HEK293 (cell line): Measurements from ENCODE around the gene CLASP1.
A peak's percentile ranks its signal among the peaks of the same experiment; 100 is the strongest.

Source experiments
- CTCF ChIA-PET: fragments of 350-600 bp; formaldehyde crosslinking; extraction: SDS; loops from one replicate; lab custom pipeline; 2021; ENCODE audit warnings: antibody characterized with exemption; lab: Yijun Ruan, JAX
- POLR2A ChIA-PET: fragments of 300-600 bp; formaldehyde crosslinking; extraction: SDS; loops from one replicate; lab custom pipeline; 2020; ENCODE audit warnings: antibody characterized with exemption, inconsistent platforms; lab: Yijun Ruan, JAX
- H3K27ac ChIP-seq: fragments of 200-500 bp; sonication (Bioruptor generic); 2 replicates; pipeline ENCODE4 v1.5.1; 2014; ENCODE audit warnings: low read depth, low read length, control low read depth, inconsistent platforms; ENCODE audit errors: extremely low read depth
- H3K36me3 ChIP-seq, 2 experiments: fragments of 200-500 bp in 1 of 2; sonication (Bioruptor generic) in 1 of 2; 1 replicate in 1 of 2; 2 replicates in 1 of 2; pipeline ENCODE4 v1.5.1; 2014 to 2017; ENCODE audit warnings: inconsistent platforms in 2 of 2, low read length in 2 of 2; ENCODE audit not compliant: control insufficient read depth in 2 of 2, insufficient read depth in 1 of 2
- H3K4me1 ChIP-seq: fragments of 200-500 bp; sonication (Bioruptor generic); 2 replicates; pipeline ENCODE4 v1.5.1; 2014; ENCODE audit warnings: mild to moderate bottlenecking, low read length, inconsistent platforms; ENCODE audit not compliant: control insufficient read depth, insufficient read depth
- H3K4me3 ChIP-seq: 2 replicates; pipeline ENCODE4 v1.5.1; 2011; ENCODE audit warnings: low read depth, mild to moderate bottlenecking, control low read depth, low read length, moderate library complexity
- H3K9me3 ChIP-seq: fragments of 200-500 bp; sonication (Bioruptor generic); 2 replicates; pipeline ENCODE4 v1.5.1; 2014; ENCODE audit warnings: low read depth, low read length, inconsistent platforms; ENCODE audit not compliant: control insufficient read depth, insufficient read depth
- AEBP2 ChIP-seq: fragments of 450-650 bp; formaldehyde crosslinking; IDR thresholded peaks from 2 replicates; pipeline ENCODE4 v1.5.1; 2016; ENCODE audit warnings: missing biosample characterization, missing genetic modification characterization, borderline replicate concordance
- EGR2 ChIP-seq: fragments of 450-650 bp; formaldehyde crosslinking; IDR thresholded peaks from 2 replicates; pipeline ENCODE4 v1.5.1; 2016; ENCODE audit warnings: low read depth, missing biosample characterization, missing genetic modification characterization
- INSM2 ChIP-seq: fragments of 450-650 bp; formaldehyde crosslinking; IDR thresholded peaks from 2 replicates; pipeline ENCODE4 v1.5.1; 2016; ENCODE audit warnings: missing biosample characterization, missing genetic modification characterization
- KLF9 ChIP-seq: fragments of 450-650 bp; formaldehyde crosslinking; IDR thresholded peaks from 2 replicates; pipeline ENCODE4 v1.5.1; 2016; ENCODE audit warnings: missing biosample characterization, missing genetic modification characterization, low read depth
- TRIM28 ChIP-seq: IDR thresholded peaks from 2 replicates; pipeline ENCODE4 v1.6.1; 2011; ENCODE audit warnings: low read length, control low read depth, borderline replicate concordance
- ZNF146 ChIP-seq: fragments of 450-650 bp; formaldehyde crosslinking; IDR thresholded peaks from 2 replicates; pipeline ENCODE4 v1.5.1; 2016; ENCODE audit warnings: missing biosample characterization, missing genetic modification characterization
- ZNF16 ChIP-seq: fragments of 450-650 bp; formaldehyde crosslinking; IDR thresholded peaks from 2 replicates; pipeline ENCODE4 v1.5.1; 2016; ENCODE audit warnings: low read depth, missing biosample characterization, missing genetic modification characterization
- ZNF221 ChIP-seq: fragments of 450-650 bp; formaldehyde crosslinking; IDR thresholded peaks from 2 replicates; pipeline ENCODE4 v1.5.1; 2017; ENCODE audit warnings: missing biosample characterization, missing genetic modification characterization, borderline replicate concordance
- ZNF223 ChIP-seq: fragments of 450-650 bp; formaldehyde crosslinking; IDR thresholded peaks from 2 replicates; pipeline ENCODE4 v1.5.1; 2016; ENCODE audit warnings: missing biosample characterization, missing genetic modification characterization
- ZNF280D ChIP-seq: fragments of 450-650 bp; formaldehyde crosslinking; IDR thresholded peaks from 2 replicates; pipeline ENCODE4 v1.5.1; 2016; ENCODE audit warnings: missing biosample characterization, missing genetic modification characterization
- ZNF302 ChIP-seq: fragments of 450-650 bp; formaldehyde crosslinking; IDR thresholded peaks from 2 replicates; pipeline ENCODE4 v1.5.1; 2016; ENCODE audit warnings: missing biosample characterization, missing genetic modification characterization, low read depth
- ZNF350 ChIP-seq: fragments of 450-650 bp; formaldehyde crosslinking; IDR thresholded peaks from 2 replicates; pipeline ENCODE4 v1.5.0; 2017; ENCODE audit warnings: missing biosample characterization, mild to moderate bottlenecking, missing genetic modification characterization
- ZNF362 ChIP-seq: fragments of 450-650 bp; formaldehyde crosslinking; IDR thresholded peaks from 2 replicates; pipeline ENCODE4 v1.5.1; 2016; ENCODE audit warnings: missing biosample characterization, missing genetic modification characterization
- ZNF548 ChIP-seq: fragments of 450-650 bp; formaldehyde crosslinking; IDR thresholded peaks from 2 replicates; pipeline ENCODE4 v1.5.1; 2016; ENCODE audit warnings: missing biosample characterization, missing genetic modification characterization
- ZNF747 ChIP-seq: fragments of 450-650 bp; formaldehyde crosslinking; IDR thresholded peaks from 2 replicates; pipeline ENCODE4 v1.5.1; 2016; ENCODE audit warnings: missing biosample characterization, missing genetic modification characterization
- ZNF76 ChIP-seq: fragments of 450-650 bp; formaldehyde crosslinking; IDR thresholded peaks from 2 replicates; pipeline ENCODE4; 2016; ENCODE audit warnings: low read depth, missing biosample characterization, missing genetic modification characterization, borderline replicate concordance
- ZSCAN23 ChIP-seq: fragments of 450-650 bp; formaldehyde crosslinking; IDR thresholded peaks from 2 replicates; pipeline ENCODE4 v1.5.1; 2016; ENCODE audit warnings: missing biosample characterization, missing genetic modification characterization
- ZSCAN5A ChIP-seq: fragments of 450-650 bp; formaldehyde crosslinking; IDR thresholded peaks from 2 replicates; pipeline ENCODE4 v1.5.1; 2016; ENCODE audit warnings: missing biosample characterization, missing genetic modification characterization

The CLASP1 gene

GRCh38 chr2:121649149-121649595 is at the start of gene CLASP1 (continued):
- no peak for TF ChIP-seq ZNF548 (tag by site-specific recombination)
- TF ChIP-seq, all 188 proteins: peak for 13

- H3K4me3 ChIP-seq = no peak overlapping the region
- no peak overlapping the region for H3K27ac ChIP-seq
- ChIA-PET CTCF (interaction anchor here (0.7 to 2.2 kb wide), 2 partner anchors 9 to 168 kb away, joined by 3 to 5 read pairs; partner anchors contain the start of gene RNU4ATAC), POLR2A (interaction anchor here (2.0 to 2.4 kb wide), 2 partner anchors 38 to 48 kb away, joined by 6 to 10 read pairs; partner anchors contain the start of genes CLASP1 and NIFK)
- H3K4me1 ChIP-seq = peaks cover 6% of the 10 kb centered on the region; the same call in 1 of the 2 replicates
- TF ChIP-seq ZNF146 (tag by site-specific recombination) (peak; percentile 84), AEBP2 (tag by site-specific recombination) (no peak)
- H3K36me3 ChIP-seq = no peaks in the 10 kb centered on the region
- no peaks in the 10 kb centered on the region for H3K9me3 ChIP-seq
Measured at GRCh38 chr2:121698318-121698930, 49.2 kb upstream of the CLASP1 start.

GRCh38 chr2:121697108-121697631 is 47.9 kb upstream of the CLASP1 start:
- no peak overlapping the region for H3K27ac ChIP-seq
- no peak for TF ChIP-seq ZNF362
- TF ChIP-seq KLF9 (tag by site-specific recombination) = no peak
- no peak for TF ChIP-seq EGR2 (tag by site-specific recombination)
- TF ChIP-seq ZNF747 (tag by site-specific recombination) = no peak
- no peaks in the 10 kb centered on the region for H3K36me3 ChIP-seq
- ChIA-PET CTCF (interaction anchor here (0.6 kb wide), 1 partner anchor 217 kb away, joined by 3 read pairs; no protein-coding TSS in a partner anchor), POLR2A (interaction anchor here (1.1 to 1.7 kb wide), 3 partner anchors 47 to 166 kb away, joined by 4 read pairs; no protein-coding TSS in a partner anchor)
- peaks cover 6% of the 10 kb centered on the region; the same call in 1 of the 2 replicates for H3K4me1 ChIP-seq
- H3K9me3 ChIP-seq = no peaks in the 10 kb centered on the region
- H3K4me3 ChIP-seq = no peak overlapping the region

GRCh38 chr2:121696410-121696930 is 47.2 kb upstream of the CLASP1 start:
- no peak overlapping the region for H3K27ac ChIP-seq
- no peaks in the 10 kb centered on the region for H3K9me3 ChIP-seq
- H3K4me3 ChIP-seq = no peak overlapping the region
- H3K4me1 ChIP-seq = peaks cover 6% of the 10 kb centered on the region; the same call in 1 of the 2 replicates
- ChIA-PET POLR2A (interaction anchor here (1.1 to 1.7 kb wide), 3 partner anchors 47 to 165 kb away, joined by 4 read pairs; no protein-coding TSS in a partner anchor), CTCF (no interaction called here)
- H3K36me3 ChIP-seq = no peaks in the 10 kb centered on the region
- TF ChIP-seq ZNF223 (tag by site-specific recombination) (no peak), ZNF302 (tag by site-specific recombination) (no peak), ZSCAN23 (no peak), TRIM28 (no peak), ZNF221 (tag by site-specific recombination) (no peak), ZNF76 (no peak), ZNF350 (no peak), ZSCAN5A (tag by site-specific recombination) (no peak), INSM2 (no peak), ZNF280D (no peak), ZNF16 (tag by site-specific recombination) (no peak)
